GM19193 (cell line): ENCODE data around the gene WDR27.

Experiments used
- POLR2A ChIP-seq: IDR thresholded peaks from 4 replicates; pipeline ENCODE4 v1.6.1; 2011; ENCODE audit not compliant: insufficient read depth, insufficient read length; ENCODE audit errors: extremely low read depth

Gene WDR27

GRCh38 chr6:169426611-169427010 lies 275.2 kb downstream of the WDR27 start:
- TF ChIP-seq POLR2A = no peak

GRCh38 chr6:169425628-169426370 lies 276.0 kb downstream of the WDR27 start:
- no peak for TF ChIP-seq POLR2A

- no peak for TF ChIP-seq POLR2A
These were observed 277.0 kb downstream of the WDR27 start for GRCh38 chr6:169424821-169425240.

- no peak for TF ChIP-seq POLR2A
These were observed 277.6 kb downstream of the WDR27 start for GRCh38 chr6:169424149-169424804.

- no peak for TF ChIP-seq POLR2A
These were observed 280.1 kb downstream of the WDR27 start for GRCh38 chr6:169421586-169422264.

- no peak for TF ChIP-seq POLR2A
These were observed 280.8 kb downstream of the WDR27 start for GRCh38 chr6:169420912-169421543.

GRCh38 chr6:169417101-169417500 lies 284.7 kb downstream of the WDR27 start:
- TF ChIP-seq POLR2A = no peak

- no peak for TF ChIP-seq POLR2A
These were observed 285.6 kb downstream of the WDR27 start for GRCh38 chr6:169416249-169416648.

- no peak for TF ChIP-seq POLR2A
These were observed 286.6 kb downstream of the WDR27 start for GRCh38 chr6:169415179-169415578.

GRCh38 chr6:169411722-169412121 lies 290.1 kb downstream of the WDR27 start:
- no peak for TF ChIP-seq POLR2A

GRCh38 chr6:169411296-169411695 lies 290.5 kb downstream of the WDR27 start:
- no peak for TF ChIP-seq POLR2A

- no peak for TF ChIP-seq POLR2A
These were observed 292.0 kb downstream of the WDR27 start for GRCh38 chr6:169409742-169410312.

GRCh38 chr6:169407325-169407724 lies 294.5 kb downstream of the WDR27 start:
- no peak for TF ChIP-seq POLR2A
